H9 (cell line): ENCODE measurements around the gene TBCK. TPM values are rescaled to one million over a fixed set of nuclear protein-coding genes. Genes with fewer than 3 reads are reported as not detected.

Experiments used
- DNase-seq: peaks from one replicate; pipeline ENCODE4 v3.0.0-alpha.2; 2017
- H2AFZ ChIP-seq: one replicate; pipeline ENCODE4 v1.6.1; 2013; ENCODE audit warnings: mild to moderate bottlenecking, low read length, control low read depth, moderate library complexity
- H2AK5ac ChIP-seq: 2 replicates; pipeline ENCODE4 v1.6.1; 2013; ENCODE audit warnings: low read length, control low read depth, mixed read lengths; ENCODE audit not compliant: insufficient read length
- H2BK120ac ChIP-seq: one replicate; pipeline ENCODE4 v1.6.1; 2013; ENCODE audit warnings: low read depth, mild to moderate bottlenecking, low read length, control low read depth, inconsistent platforms; ENCODE audit not compliant: poor library complexity, severe bottlenecking
- H2BK12ac ChIP-seq: 2 replicates; pipeline ENCODE4 v1.6.1; 2013; ENCODE audit warnings: low read length, control low read depth, mixed read lengths, low read depth; ENCODE audit not compliant: insufficient read length
- H2BK15ac ChIP-seq: 2 replicates; pipeline ENCODE4 v1.6.1; 2013; ENCODE audit warnings: low read depth, low read length, control low read depth
- H2BK20ac ChIP-seq: one replicate; pipeline ENCODE4 v1.6.1; 2013; ENCODE audit warnings: low read depth, mild to moderate bottlenecking, low read length, control low read depth, inconsistent platforms; ENCODE audit not compliant: poor library complexity, severe bottlenecking
- H2BK5ac ChIP-seq: 2 replicates; pipeline ENCODE4 v1.6.1; 2013; ENCODE audit warnings: low read length, control low read depth, mixed read lengths; ENCODE audit not compliant: insufficient read length
- H3K14ac ChIP-seq: 2 replicates; pipeline ENCODE4 v1.6.1; 2013; ENCODE audit warnings: low read length, control low read depth; ENCODE audit not compliant: insufficient read depth
- H3K18ac ChIP-seq: 2 replicates; pipeline ENCODE4 v1.6.1; 2013; ENCODE audit warnings: low read depth, mild to moderate bottlenecking, mixed read lengths, low read length, control low read depth; ENCODE audit not compliant: insufficient read length
- H3K23ac ChIP-seq: 2 replicates; pipeline ENCODE4 v1.6.1; 2013; ENCODE audit warnings: low read length, control low read depth, mixed read lengths, low read depth; ENCODE audit not compliant: insufficient read length
- H3K23me2 ChIP-seq: 2 replicates; pipeline ENCODE4 v1.6.1; 2013; ENCODE audit warnings: low read depth, mild to moderate bottlenecking, mixed read lengths, low read length, control low read depth; ENCODE audit not compliant: insufficient read length, poor library complexity, severe bottlenecking
- H3K27ac ChIP-seq: 2 replicates; pipeline ENCODE4 v1.5.1; 2013; ENCODE audit warnings: low read length, control low read depth, mixed read lengths, low read depth; ENCODE audit not compliant: insufficient read length
- H3K27me3 ChIP-seq: 2 replicates; pipeline ENCODE4 v1.6.1; 2013; ENCODE audit warnings: low read length, control low read depth, inconsistent platforms; ENCODE audit not compliant: insufficient read depth
- H3K4ac ChIP-seq: 2 replicates; pipeline ENCODE4 v1.6.1; 2013; ENCODE audit warnings: low read depth, mild to moderate bottlenecking, control low read depth, inconsistent platforms, low read length, moderate library complexity
- H3K4me1 ChIP-seq: 2 replicates; pipeline ENCODE4 v1.6.1; 2013; ENCODE audit warnings: low read length, control low read depth, inconsistent platforms; ENCODE audit not compliant: insufficient read depth
- H3K4me2 ChIP-seq: 2 replicates; pipeline ENCODE4 v1.6.1; 2013; ENCODE audit warnings: low read length, control low read depth, mixed read lengths; ENCODE audit not compliant: insufficient read length, insufficient read depth
- H3K56ac ChIP-seq: 2 replicates; pipeline ENCODE4 v1.6.1; 2013; ENCODE audit warnings: low read depth, mild to moderate bottlenecking, mixed read lengths, low read length, control low read depth; ENCODE audit not compliant: insufficient read length
- H3K79me1 ChIP-seq: 2 replicates; pipeline ENCODE4 v1.6.1; 2013; ENCODE audit warnings: low read depth, mild to moderate bottlenecking, moderate library complexity, low read length, control low read depth, inconsistent platforms; ENCODE audit not compliant: insufficient read depth, poor library complexity, severe bottlenecking
- H3K79me2 ChIP-seq: 2 replicates; pipeline ENCODE4 v1.6.1; 2013; ENCODE audit warnings: low read length, control low read depth, inconsistent platforms; ENCODE audit not compliant: insufficient read depth
- H3K9ac ChIP-seq: 2 replicates; pipeline ENCODE4 v1.6.1; 2013; ENCODE audit warnings: low read length, control low read depth, mixed read lengths; ENCODE audit not compliant: insufficient read length; ENCODE audit errors: extremely low read depth
- H3K9me3 ChIP-seq: one replicate; pipeline ENCODE4 v1.6.1; 2013; ENCODE audit warnings: low read depth, low read length, inconsistent platforms; ENCODE audit not compliant: control insufficient read depth
- H3T11ph ChIP-seq: one replicate; pipeline ENCODE4 v1.6.1; 2013; ENCODE audit warnings: mild to moderate bottlenecking, low read length, control low read depth, inconsistent platforms
- H4K20me1 ChIP-seq: one replicate; pipeline ENCODE4 v1.6.1; 2013; ENCODE audit not compliant: control insufficient read depth, insufficient read length, insufficient read depth
- H4K5ac ChIP-seq: 2 replicates; pipeline ENCODE4 v1.6.1; 2013; ENCODE audit warnings: low read depth, mild to moderate bottlenecking, mixed read lengths, low read length, control low read depth; ENCODE audit not compliant: insufficient read length
- H4K8ac ChIP-seq: replicated peaks from 2 replicates; pipeline ENCODE4 v1.6.1; 2013; ENCODE audit warnings: low read length, control low read depth, mixed read lengths, low read depth; ENCODE audit not compliant: insufficient read length
- H4K91ac ChIP-seq: 2 replicates; pipeline ENCODE4 v1.6.1; 2013; ENCODE audit warnings: low read depth, mild to moderate bottlenecking, moderate library complexity, mixed read lengths, low read length, control low read depth; ENCODE audit not compliant: insufficient read length
- H3K27ac Mint-ChIP-seq, 3 experiments: 2 replicates in 2 of 3; 3 replicates in 1 of 3; pipeline ENCODE4 v1.8.0; 2020 to 2021; ENCODE audit warnings: mixed read lengths in 3 of 3, mild to moderate bottlenecking in 1 of 3, moderate library complexity in 1 of 3
- H3K27me3 Mint-ChIP-seq: 2 replicates; pipeline ENCODE4 v1.8.0; 2021; ENCODE audit warnings: low read depth, mild to moderate bottlenecking, moderate library complexity, mixed read lengths
- H3K36me3 Mint-ChIP-seq, 3 experiments: 2 replicates in 2 of 3; 3 replicates in 1 of 3; pipeline ENCODE4 v1.8.0; 2020 to 2021; ENCODE audit warnings: low read depth in 3 of 3, mixed read lengths in 3 of 3; ENCODE audit not compliant: insufficient read depth in 1 of 3
- H3K4me1 Mint-ChIP-seq, 2 experiments: 2 replicates each; pipeline ENCODE4 v1.8.0; 2020; ENCODE audit warnings: mixed read lengths in 2 of 2
- H3K4me3 Mint-ChIP-seq, 2 experiments: 2 replicates in 1 of 2; 3 replicates in 1 of 2; pipeline ENCODE4 v1.8.0; 2020 to 2021; ENCODE audit warnings: mild to moderate bottlenecking in 2 of 2, mixed read lengths in 2 of 2, moderate library complexity in 1 of 2
- H3K9me3 Mint-ChIP-seq, 2 experiments: 2 replicates in 1 of 2; 3 replicates in 1 of 2; pipeline ENCODE4 v1.8.0; 2020; ENCODE audit warnings: mild to moderate bottlenecking in 2 of 2, mixed read lengths in 2 of 2, moderate library complexity in 1 of 2
- WGBS: extraction: QIAGEN DNeasy Blood & Tissue Kit; methylation state at CpG from one replicate; pipeline ENCODE4 v1.1.7; 2013; ENCODE audit warnings: missing lambda C conversion rate, low lambda C conversion rate, mixed read lengths; ENCODE audit not compliant: insufficient read length; ENCODE audit errors: extremely low coverage; 5-methylcytosine and 5-hydroxymethylcytosine counted together
- total RNA-seq: library from RNA; stranded (reverse); gene quantifications from 2 replicates; pipeline ENCODE4 v1.2.1, GENCODE V29; 2021
- TF ChIP-seq, protein P1 (sequence below): fragments of 200-600 bp; sonication (generic); conservative IDR thresholded peaks from 3 replicates; pipeline ENCODE4 v1.8.0; 2021; ENCODE audit warnings: antibody characterized with exemption, mild to moderate bottlenecking

The TBCK gene
- total RNA-seq, 1 experiment from 2014 or later = 22.1 TPM

DNA sequence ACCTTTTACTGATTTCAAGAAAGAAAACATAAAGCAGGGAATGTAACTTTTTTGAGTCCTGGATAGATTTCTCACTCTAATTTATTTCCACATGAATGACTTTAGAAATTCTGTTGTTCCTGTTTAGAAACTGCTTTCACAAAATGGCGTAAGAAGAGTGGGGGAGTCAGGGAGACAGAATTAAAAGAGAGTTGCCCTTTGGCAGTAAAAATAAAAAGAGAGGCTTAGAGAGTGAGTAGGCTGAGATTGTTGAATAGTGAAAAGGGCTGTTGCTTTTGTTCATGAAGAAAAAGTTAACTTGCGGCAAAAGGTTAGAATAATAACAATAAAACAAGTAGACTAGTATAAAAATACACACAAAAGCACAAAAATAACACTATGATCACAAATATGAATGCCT lies 166.1 kb downstream of the TBCK start:
- Histone ChIP-seq H3K9ac (no peak overlapping the region), H4K20me1 (no peaks in the 10 kb centered on the region), H3K18ac (no peak overlapping the region), H3K9me3 (no peaks in the 10 kb centered on the region), H3K4me1 (no peaks in the 10 kb centered on the region), H3T11ph (no peak overlapping the region), H3K23ac (no peak overlapping the region), H3K14ac (no peak overlapping the region), H2BK120ac (no peak overlapping the region), H3K4me2 (no peak overlapping the region), H3K27ac (no peak overlapping the region), H3K79me1 (no peaks in the 10 kb centered on the region), H2BK15ac (no peak overlapping the region), H4K91ac (no peak overlapping the region), H3K27me3 (no peaks in the 10 kb centered on the region), H3K4ac (no peak overlapping the region), H2BK20ac (no peak overlapping the region), H4K5ac (no peak overlapping the region), H4K8ac (no peak overlapping the region), H2AK5ac (no peak overlapping the region), H3K23me2 (no peaks in the 10 kb centered on the region), H2BK12ac (no peak overlapping the region), H2BK5ac (no peak overlapping the region), H2AFZ (no peak overlapping the region), H3K79me2 (no peaks in the 10 kb centered on the region), H3K56ac (no peak overlapping the region)
- Mint-ChIP-seq H3K4me1 (peaks cover 0 to 15% of the 10 kb centered on the region in 2 experiments; a peak in 2 of 4 replicates), H3K4me3 (no peak overlapping the region), H3K27me3 (no peaks in the 10 kb centered on the region), H3K36me3 (peaks cover 23 to 46% (median 23%) of the 10 kb centered on the region in 3 experiments), H3K9me3 (peaks cover 17 to 27% of the 10 kb centered on the region in 2 experiments), H3K27ac (no peak overlapping the region)
- TF ChIP-seq, protein P1, sequence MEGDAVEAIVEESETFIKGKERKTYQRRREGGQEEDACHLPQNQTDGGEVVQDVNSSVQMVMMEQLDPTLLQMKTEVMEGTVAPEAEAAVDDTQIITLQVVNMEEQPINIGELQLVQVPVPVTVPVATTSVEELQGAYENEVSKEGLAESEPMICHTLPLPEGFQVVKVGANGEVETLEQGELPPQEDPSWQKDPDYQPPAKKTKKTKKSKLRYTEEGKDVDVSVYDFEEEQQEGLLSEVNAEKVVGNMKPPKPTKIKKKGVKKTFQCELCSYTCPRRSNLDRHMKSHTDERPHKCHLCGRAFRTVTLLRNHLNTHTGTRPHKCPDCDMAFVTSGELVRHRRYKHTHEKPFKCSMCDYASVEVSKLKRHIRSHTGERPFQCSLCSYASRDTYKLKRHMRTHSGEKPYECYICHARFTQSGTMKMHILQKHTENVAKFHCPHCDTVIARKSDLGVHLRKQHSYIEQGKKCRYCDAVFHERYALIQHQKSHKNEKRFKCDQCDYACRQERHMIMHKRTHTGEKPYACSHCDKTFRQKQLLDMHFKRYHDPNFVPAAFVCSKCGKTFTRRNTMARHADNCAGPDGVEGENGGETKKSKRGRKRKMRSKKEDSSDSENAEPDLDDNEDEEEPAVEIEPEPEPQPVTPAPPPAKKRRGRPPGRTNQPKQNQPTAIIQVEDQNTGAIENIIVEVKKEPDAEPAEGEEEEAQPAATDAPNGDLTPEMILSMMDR = no peak
- DNase-seq = no peak
- no CpG with 5 or more reads among the region's 2 CpGs for WGBS
